ENCODE results near the gene PAGE4.

The PAGE4 gene

GRCh38 chrX:49878834-49879655 lies 49.9 kb downstream of the PAGE4 start, which contains the start of gene USP27X:
Gene USP27X, plus strand, starts transcription at chrX:49879484. Its CDS starts 824 bp downstream, at chrX:49880308.
- DNase-seq (ENCODE audit: extremely low spot score) = peak; percentile 69
- TF ChIP-seq ELF4 (IDR thresholded peaks at IDR 0.05) (no peak), PKNOX1 (IDR thresholded peaks at IDR 0.05) (peak; percentile 37; the same call in 1 of the 2 replicates), L3MBTL2 (conservative IDR thresholded peaks at IDR 0.05) (peak; percentile 67)
- POLR2A ChIA-PET = interaction anchor here (0.6 to 1.2 kb wide), 3 partner anchors 18 to 187 kb away, joined by 3 to 4 read pairs (median 3); no protein-coding TSS in a partner anchor
- CTCF ChIA-PET = interaction anchor here (0.5 to 0.7 kb wide), 2 partner anchors 46 to 117 kb away, joined by 3 read pairs; no protein-coding TSS in a partner anchor

- CTCF ChIA-PET = no interaction called here
- no peak for TF ChIP-seq CTBP1 (IDR thresholded peaks at IDR 0.05; ENCODE audit: borderline replicate concordance)
- peak; percentile 37; the same call in 1 of the 2 replicates for TF ChIP-seq L3MBTL2 (conservative IDR thresholded peaks at IDR 0.05)
- POLR2A ChIA-PET = interaction anchor here (0.8 to 1.2 kb wide), 2 partner anchors 19 to 186 kb away, joined by 3 to 4 read pairs; no protein-coding TSS in a partner anchor
- peak; percentile 17 for DNase-seq (ENCODE audit: extremely low spot score)
These were observed 50.7 kb downstream of the PAGE4 start for GRCh38 chrX:49879656-49880277.

GRCh38 chrX:49880668-49881067 lies 51.6 kb downstream of the PAGE4 start:
- DNase-seq (ENCODE audit: extremely low spot score) = no peak
- POLR2A ChIA-PET = no interaction called here
- CTCF ChIA-PET = no interaction called here
- TF ChIP-seq L3MBTL2 (conservative IDR thresholded peaks at IDR 0.05) (no peak), ARNT (IDR thresholded peaks at IDR 0.05) (no peak), HDGF (IDR thresholded peaks at IDR 0.05; ENCODE audit: borderline replicate concordance) (no peak), FOXK2 (IDR thresholded peaks at IDR 0.05) (no peak), TARDBP (IDR thresholded peaks at IDR 0.05) (no peak), SP1 (IDR thresholded peaks at IDR 0.05) (no peak)
